ENCODE measurements around the gene PHF13. TPM values are rescaled to one million over a fixed set of nuclear protein-coding genes. Genes with fewer than 3 reads are reported as not detected.
A peak's percentile ranks its signal among the peaks of the same experiment; 100 is the strongest.

PHF13 gene
- total and polyA plus RNA-seq, 9 donors = 11.0 to 32.4 (median 15.8) TPM

GRCh38 chr1:6600410-6601048 lies 13.0 kb upstream of the PHF13 start:
- WGBS, 3 donors = 11 to 15% (median 13%) methylated on average over 9 to 10 of the region's 10 CpGs
- Histone ChIP-seq H3K9me3 (no peaks in the 10 kb centered on the region), H3K4me3 (peak overlapping the region; percentile 45), H3K36me3 (no peaks in the 10 kb centered on the region), H3K4me1 (ENCODE audit: insufficient read depth) (peaks cover 25% of the 10 kb centered on the region), H3K27ac (peak overlapping the region; percentile 23 to 99), H3K27me3 (no peaks in the 10 kb centered on the region)
- no peak for TF ChIP-seq POLR2A (IDR thresholded peaks at IDR 0.05)
- TF ChIP-seq, protein P1, sequence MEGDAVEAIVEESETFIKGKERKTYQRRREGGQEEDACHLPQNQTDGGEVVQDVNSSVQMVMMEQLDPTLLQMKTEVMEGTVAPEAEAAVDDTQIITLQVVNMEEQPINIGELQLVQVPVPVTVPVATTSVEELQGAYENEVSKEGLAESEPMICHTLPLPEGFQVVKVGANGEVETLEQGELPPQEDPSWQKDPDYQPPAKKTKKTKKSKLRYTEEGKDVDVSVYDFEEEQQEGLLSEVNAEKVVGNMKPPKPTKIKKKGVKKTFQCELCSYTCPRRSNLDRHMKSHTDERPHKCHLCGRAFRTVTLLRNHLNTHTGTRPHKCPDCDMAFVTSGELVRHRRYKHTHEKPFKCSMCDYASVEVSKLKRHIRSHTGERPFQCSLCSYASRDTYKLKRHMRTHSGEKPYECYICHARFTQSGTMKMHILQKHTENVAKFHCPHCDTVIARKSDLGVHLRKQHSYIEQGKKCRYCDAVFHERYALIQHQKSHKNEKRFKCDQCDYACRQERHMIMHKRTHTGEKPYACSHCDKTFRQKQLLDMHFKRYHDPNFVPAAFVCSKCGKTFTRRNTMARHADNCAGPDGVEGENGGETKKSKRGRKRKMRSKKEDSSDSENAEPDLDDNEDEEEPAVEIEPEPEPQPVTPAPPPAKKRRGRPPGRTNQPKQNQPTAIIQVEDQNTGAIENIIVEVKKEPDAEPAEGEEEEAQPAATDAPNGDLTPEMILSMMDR (IDR thresholded peaks at IDR 0.05) = no peak
- intact Hi-C loops (cut with DNase I) = loop anchor here in 1 of 4 donors (2.0 kb wide), 1 partner anchor 20 kb away; no protein-coding TSS in a partner anchor
- peak in 1 of 5 donors; percentile 10 for DNase-seq

DNA sequence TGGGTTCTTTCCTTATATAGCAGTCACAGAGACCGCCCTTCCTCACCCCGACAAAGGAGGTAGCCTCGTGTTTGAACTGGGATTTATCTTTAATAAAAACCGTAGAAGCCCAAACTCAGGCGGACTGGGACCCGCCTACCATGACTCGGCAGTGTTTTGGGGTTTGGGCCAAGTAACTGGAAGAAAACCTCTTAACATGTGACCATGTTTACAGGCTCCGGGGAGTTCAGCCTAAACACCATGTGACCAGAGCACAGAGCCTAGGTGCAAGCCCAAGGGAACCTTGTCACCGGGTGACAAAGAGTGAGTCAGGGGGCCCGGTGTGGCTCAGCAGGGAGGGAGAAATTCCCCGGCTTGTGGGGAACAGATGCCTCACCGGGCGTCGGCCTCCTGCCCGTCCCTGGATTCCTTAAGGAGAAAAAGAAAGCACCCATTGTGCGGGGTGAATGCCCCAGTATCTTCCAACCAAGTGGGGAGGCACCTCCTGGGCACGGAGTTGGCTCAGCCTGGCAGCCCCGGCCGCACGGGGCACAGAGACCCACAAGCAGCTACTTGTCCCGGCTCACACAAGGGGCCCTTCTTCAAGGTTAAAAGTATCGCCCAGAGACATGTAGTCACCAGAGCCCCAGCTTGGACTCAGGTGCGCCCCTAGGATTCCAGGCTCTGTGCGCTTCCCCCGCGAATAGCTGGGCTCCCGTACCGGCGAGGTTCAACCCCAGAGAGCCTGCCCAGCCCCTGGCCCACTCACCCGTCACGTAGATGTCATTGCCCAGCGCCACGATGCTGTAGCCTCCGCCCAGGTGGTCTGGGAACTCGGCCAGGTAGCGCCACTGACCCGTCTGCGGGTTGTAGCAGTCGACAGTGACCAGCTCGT lies 12.2 kb upstream of the PHF13 start:
- Histone ChIP-seq H3K4me3 (peak overlapping the region; percentile 45), H3K4me1 (ENCODE audit: insufficient read depth) (peaks cover 25% of the 10 kb centered on the region), H3K36me3 (no peaks in the 10 kb centered on the region), H3K27me3 (no peaks in the 10 kb centered on the region), H3K27ac (peak overlapping the region; percentile 67 to 99), H3K9me3 (no peaks in the 10 kb centered on the region)
- 0% methylated on average over 36 to 40 of the region's 40 CpGs for WGBS, 3 donors
- intact Hi-C loops (cut with DNase I) = loop anchor here in 1 of 4 donors (2.0 kb wide), 1 partner anchor 20 kb away; no protein-coding TSS in a partner anchor
- peak; percentile 77 to 88 (median 80) for DNase-seq
- TF ChIP-seq POLR2A (IDR thresholded peaks at IDR 0.05) = peak; percentile 29
- TF ChIP-seq, protein P1 (IDR thresholded peaks at IDR 0.05) = no peak

DNA sequence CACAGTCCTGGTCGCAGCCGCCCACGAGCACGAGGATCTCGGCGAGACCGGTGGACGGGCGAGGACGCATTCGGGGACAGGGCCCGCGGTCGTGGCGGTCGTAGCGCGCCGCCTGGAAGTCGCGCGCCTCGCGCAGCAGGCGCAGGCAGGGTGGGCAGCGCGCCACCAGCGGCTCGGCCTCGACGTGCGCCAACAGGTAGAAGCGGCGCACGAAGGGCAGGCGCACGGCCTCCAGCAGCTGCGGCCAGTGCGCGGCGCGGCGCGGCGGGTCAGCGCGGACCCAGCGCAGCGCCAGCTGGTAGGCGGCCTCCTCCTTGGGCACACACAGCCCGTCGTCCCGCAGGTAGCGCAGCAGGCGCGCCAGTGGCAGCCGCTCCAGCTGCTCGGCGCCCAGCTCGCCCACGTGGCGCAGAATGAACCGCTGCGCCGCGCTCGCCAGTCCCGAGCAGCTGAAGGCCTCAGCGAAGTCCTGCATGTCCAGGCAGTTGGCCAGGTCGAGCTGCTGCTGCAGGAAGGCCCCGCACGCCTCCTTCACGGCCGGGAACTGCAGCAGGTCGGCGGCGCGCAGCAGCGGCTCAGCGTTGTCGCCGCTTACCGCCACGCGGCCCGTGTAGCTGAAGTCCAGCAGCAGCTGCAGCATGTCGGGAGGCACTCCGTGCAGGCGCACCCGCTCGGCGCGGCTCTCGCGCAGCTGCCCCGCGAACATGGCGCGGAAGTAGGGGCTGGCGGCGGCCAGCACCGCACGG lies 11.4 kb upstream of the PHF13 start:
- TF ChIP-seq EP300 (IDR thresholded peaks at IDR 0.05) = no peak
- TF ChIP-seq POLR2A (IDR thresholded peaks at IDR 0.05) = no peak
- TF ChIP-seq, protein P1 (IDR thresholded peaks at IDR 0.05) = no peak
- WGBS, 3 donors = 0 to 1% (median 1%) methylated on average over 41 to 103 of the region's 103 CpGs
- peak; percentile 54 to 77 (median 71) for DNase-seq
- H3K9me3 ChIP-seq = no peaks in the 10 kb centered on the region
- peak overlapping the region; percentile 67 to 99 for H3K27ac ChIP-seq
- H3K36me3 ChIP-seq = no peaks in the 10 kb centered on the region
- peaks cover 21% of the 10 kb centered on the region for H3K4me1 ChIP-seq (ENCODE audit: insufficient read depth)
- H3K4me3 ChIP-seq = peak overlapping the region; percentile 45
- intact Hi-C loops (cut with DNase I) = loop anchor here in 1 of 4 donors (2.0 kb wide), 1 partner anchor 21 kb away; no protein-coding TSS in a partner anchor
- no peaks in the 10 kb centered on the region for H3K27me3 ChIP-seq

DNA sequence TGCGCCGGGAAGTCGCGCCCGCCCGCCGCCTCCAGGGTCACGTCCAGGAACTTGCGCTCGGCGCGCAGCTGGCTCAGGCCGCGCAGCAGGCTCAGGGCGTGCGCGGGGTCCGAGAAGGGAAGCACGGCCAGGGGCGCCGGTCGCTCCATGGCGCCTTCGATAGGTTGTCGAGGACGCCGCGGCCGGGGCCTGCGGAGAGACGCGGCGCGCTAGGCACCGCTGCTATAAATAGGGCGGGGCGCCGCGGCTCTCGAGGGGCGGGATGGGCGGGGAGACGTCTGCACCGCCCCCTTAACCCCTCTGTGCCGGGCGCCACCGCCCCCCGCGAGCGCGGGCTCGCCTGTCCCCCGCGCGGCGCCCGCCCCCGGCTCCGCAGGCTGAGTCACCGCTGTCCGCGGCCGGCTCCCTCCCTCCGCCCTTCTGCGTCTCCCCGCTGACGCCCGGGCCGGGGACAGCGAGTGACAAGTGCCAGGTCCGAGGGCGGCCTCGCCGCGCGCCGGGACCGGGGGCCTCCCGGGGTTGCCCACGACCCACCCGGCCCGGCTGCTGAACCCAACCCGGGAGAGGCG lies 10.8 kb upstream of the PHF13 start, which contains the start of gene KLHL21:
Gene KLHL21 (minus strand): TSS at position 201 of the 569 bp plus-strand sequence. CDS start 52 bp downstream, at position 149.
- Histone ChIP-seq H3K4me3 (peak within 1 kb of the TSS; percentile 45), H3K9me3 (no peaks in the 10 kb centered on the region), H3K4me1 (ENCODE audit: insufficient read depth) (peaks cover 15% of the 10 kb centered on the region), H3K36me3 (no peaks in the 10 kb centered on the region), H3K27me3 (no peaks in the 10 kb centered on the region), H3K27ac (peak within 1 kb of the TSS; percentile 98 to 99)
- peak; percentile 91 to 93 (median 92) for DNase-seq
- intact Hi-C loops (cut with DNase I) = no loop called here
- WGBS, 3 donors = 0 to 1% (median 1%) methylated on average over 29 to 83 of the region's 84 CpGs
- TF ChIP-seq EP300 (IDR thresholded peaks at IDR 0.05) (no peak), POLR2A (IDR thresholded peaks at IDR 0.05) (peak; percentile 92)
